ENCODE data around the gene CEACAM1.
"Not testable (repeated sequence)": the region's sequence is repeated elsewhere in the genome, so short reads cannot be mapped to it uniquely, and the experiment has no call there.

The CEACAM1 gene

DNA sequence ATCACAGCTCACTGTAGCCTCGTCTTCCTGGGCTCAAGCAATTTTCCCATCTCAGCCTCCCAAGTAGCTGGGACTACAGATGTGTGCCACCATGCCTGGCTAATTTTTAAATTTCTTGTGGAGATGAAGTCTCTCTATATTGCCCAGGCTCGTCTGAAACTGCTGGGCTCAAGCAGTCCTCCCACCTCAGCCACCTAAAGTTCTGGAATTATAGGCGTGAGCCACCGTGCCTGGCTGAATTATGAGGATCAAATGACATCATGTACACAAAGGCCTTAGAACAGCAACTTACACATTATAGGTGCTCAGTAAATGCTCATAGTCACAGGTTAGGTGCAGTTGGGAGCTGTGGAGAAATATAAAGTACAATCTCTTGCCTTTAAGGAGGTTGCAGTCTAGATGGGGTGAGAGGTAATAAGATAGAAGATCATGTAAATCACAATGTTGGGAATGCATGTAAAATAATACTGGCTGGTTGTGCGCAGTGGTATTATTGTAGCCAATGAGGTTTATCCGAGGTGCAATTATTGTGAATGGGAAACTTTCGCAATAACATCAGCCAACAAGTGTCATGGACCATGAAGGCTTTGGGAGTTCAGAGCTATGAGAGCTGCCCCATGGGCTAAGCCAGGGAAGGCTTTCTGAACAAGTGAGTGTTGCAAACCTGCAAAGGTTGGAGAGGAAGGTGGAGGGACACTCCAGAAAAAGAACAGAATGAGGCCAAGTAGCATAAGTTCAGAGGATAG lies 55.7 kb downstream of the CEACAM1 start:
- FAIRE-seq: no peak

GRCh38 chr19:42471554-42472249 lies 56.6 kb downstream of the CEACAM1 start:
- FAIRE-seq: no peak

DNA sequence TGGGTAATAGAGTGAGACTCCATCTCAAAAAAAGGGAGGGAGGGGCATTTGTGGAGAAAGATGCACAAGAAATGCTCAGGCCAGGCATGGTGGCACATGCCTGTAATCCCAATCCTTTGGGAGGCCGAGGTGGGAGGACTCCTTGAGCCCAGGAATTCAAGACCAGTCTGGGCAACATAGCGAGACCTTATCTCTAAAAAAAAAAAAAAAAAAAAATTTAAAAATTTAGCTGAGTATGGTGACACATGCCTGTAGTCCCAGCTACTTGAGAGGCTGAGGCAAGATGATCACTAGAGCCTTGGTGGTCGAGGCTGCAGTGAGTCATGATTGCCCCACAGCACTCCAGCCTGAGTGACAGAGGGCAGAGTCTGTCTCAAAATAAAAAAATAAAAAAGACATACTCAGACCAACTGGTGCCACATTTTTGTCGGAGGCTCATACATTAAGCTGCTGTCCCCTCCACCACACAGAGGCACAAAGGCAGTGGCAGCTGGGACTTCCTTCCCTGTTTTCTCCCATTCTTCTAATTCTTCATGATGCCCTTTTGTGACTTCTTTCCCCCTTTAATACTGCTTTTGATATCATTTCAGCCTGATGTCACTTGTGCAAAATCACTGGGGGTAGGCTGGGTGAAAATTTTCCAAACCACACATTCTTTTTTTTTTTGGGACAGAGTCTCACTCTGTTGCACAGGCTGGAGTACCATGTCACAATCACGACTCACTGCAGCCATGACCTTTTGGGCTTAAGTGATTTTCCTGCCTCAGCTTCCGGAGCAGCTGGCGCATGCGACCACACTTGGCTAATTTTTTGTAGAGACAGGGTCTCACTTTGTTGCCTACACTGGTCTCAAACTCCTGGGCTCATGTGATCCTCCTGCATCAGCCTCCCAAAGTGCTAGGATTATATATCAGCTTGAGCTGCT lies 58.7 kb downstream of the CEACAM1 start:
- FAIRE-seq: no peak

DNA sequence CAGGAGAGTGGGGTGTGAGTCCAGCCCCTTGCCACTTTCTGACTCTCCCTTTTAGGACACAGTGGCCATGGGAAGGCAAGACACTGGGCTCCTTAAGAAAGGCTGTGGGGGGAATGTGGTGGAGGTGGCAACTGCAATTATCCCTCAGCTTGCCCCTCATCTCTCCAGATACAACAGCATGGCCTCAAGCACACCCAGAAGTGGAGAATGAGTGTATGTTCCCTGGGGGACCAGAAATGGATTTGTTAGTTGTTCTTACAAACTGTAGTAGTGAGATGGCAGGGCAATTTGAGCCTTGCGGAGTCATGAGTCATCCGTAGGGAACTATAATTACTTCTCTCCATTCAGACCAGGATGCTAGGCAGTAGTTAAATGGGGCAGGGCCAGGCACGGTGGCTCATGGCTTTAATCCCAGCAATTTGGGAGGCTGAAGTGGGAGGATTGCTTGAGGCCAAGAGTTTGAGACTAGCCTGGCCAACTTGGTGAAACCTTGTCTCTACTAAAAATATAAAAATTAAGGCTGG lies 59.9 kb downstream of the CEACAM1 start:
- FAIRE-seq: no peak

GRCh38 chr19:42467183-42467760 lies 61.0 kb downstream of the CEACAM1 start:
- no peak for FAIRE-seq

GRCh38 chr19:42466521-42467182 lies 61.6 kb downstream of the CEACAM1 start:
- FAIRE-seq: no peak

DNA sequence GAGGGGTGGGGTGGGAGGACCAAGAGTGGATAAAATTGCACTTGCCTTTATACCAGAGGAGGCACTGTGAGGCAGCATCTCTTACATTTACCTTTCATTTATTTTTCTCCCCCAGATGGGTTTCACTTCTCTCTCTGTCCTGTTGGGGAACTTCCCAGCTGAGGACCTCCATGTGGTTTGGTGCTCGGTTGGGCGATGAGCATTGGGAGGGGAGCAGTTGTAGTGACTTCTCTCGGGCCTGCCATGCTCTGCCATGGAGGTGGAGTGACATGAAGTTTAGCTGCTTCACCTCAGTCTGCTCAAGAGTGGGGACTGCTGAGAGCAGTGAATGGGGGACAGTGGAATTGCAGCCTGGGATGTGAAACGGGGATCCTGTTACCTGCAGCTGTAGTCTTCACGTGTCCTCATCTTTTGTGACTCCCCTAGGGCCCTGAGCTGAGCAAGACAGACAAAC lies 62.4 kb downstream of the CEACAM1 start:
- FAIRE-seq: no peak

- FAIRE-seq: no peak
Observed at GRCh38 chr19:42461700-42462324, 66.5 kb downstream of the CEACAM1 start.

GRCh38 chr19:42461231-42461630 lies 67.0 kb downstream of the CEACAM1 start:
- FAIRE-seq: not testable (repeated sequence)

GRCh38 chr19:42459926-42460325 lies 68.4 kb downstream of the CEACAM1 start:
- FAIRE-seq: no peak

Measured in colon (tissue), 2 donors.